GM18951 (cell line): ENCODE results near the gene RAI1.

Experiments
- POLR2A ChIP-seq: IDR thresholded peaks from 4 replicates; pipeline ENCODE4 v1.6.1; 2011; ENCODE audit warnings: mild to moderate bottlenecking; ENCODE audit not compliant: insufficient read length, insufficient read depth; ENCODE audit errors: extremely low read depth
- in situ Hi-C: fragments of 300-500 bp; cut with MboI; formaldehyde crosslinking; loops from one replicate; pipeline ENCODE4 v1.12.0; 2022; ENCODE audit warnings: low sequenced_read_pairs, mixed read lengths, inconsistent platforms; ENCODE audit not compliant: unreplicated experiment

The RAI1 gene

GRCh38 chr17:17840751-17841591, 159.7 kb downstream of the RAI1 start:
- TF ChIP-seq POLR2A = no peak
- in situ Hi-C loops = no loop called here

- in situ Hi-C loops = no loop called here
These were observed 160.4 kb downstream of the RAI1 start for GRCh38 chr17:17841601-17842025.

GRCh38 chr17:17842111-17842876, 161.0 kb downstream of the RAI1 start:
- no peak for TF ChIP-seq POLR2A
- in situ Hi-C loops = no loop called here

More at GRCh38 chr17:17841601-17842025, 160.4 kb downstream of the RAI1 start:
- no peak for TF ChIP-seq POLR2A

GRCh38 chr17:17843096-17843495, 161.8 kb downstream of the RAI1 start:
- in situ Hi-C loops = no loop called here
- no peak for TF ChIP-seq POLR2A

GRCh38 chr17:17844079-17844478, 162.8 kb downstream of the RAI1 start:
- in situ Hi-C loops = no loop called here
- no peak for TF ChIP-seq POLR2A

- in situ Hi-C loops = no loop called here
- TF ChIP-seq POLR2A = no peak
These were observed 163.2 kb downstream of the RAI1 start for GRCh38 chr17:17844500-17844899.

GRCh38 chr17:17845046-17845775, 164.0 kb downstream of the RAI1 start:
- no peak for TF ChIP-seq POLR2A
- in situ Hi-C loops = no loop called here

GRCh38 chr17:17846003-17846402, 164.7 kb downstream of the RAI1 start:
- in situ Hi-C loops = no loop called here
- TF ChIP-seq POLR2A = no peak

- no peak for TF ChIP-seq POLR2A
- in situ Hi-C loops = no loop called here
These were observed 165.4 kb downstream of the RAI1 start for GRCh38 chr17:17846645-17847044.

GRCh38 chr17:17847118-17847689, 165.9 kb downstream of the RAI1 start:
- TF ChIP-seq POLR2A = no peak
- in situ Hi-C loops = no loop called here

GRCh38 chr17:17847726-17848125, 166.5 kb downstream of the RAI1 start:
- no peak for TF ChIP-seq POLR2A
- in situ Hi-C loops = no loop called here

- no peak for TF ChIP-seq POLR2A
- in situ Hi-C loops = no loop called here
These were observed 167.2 kb downstream of the RAI1 start for GRCh38 chr17:17848311-17849082.
